Stimulated activated CD4-positive, alpha-beta T cell treated with anti-CD3 and anti-CD28 coated beads, Interleukin-2, amount 100 ng/mL, for 4 hours (primary cell): ENCODE data around the gene RNF148.

ENCODE experiments used
- DNase-seq: peaks from one replicate; pipeline ENCODE4 v3.0.0-alpha.2; 2020; ENCODE audit warnings: low read depth

The RNF148 gene, protein sequence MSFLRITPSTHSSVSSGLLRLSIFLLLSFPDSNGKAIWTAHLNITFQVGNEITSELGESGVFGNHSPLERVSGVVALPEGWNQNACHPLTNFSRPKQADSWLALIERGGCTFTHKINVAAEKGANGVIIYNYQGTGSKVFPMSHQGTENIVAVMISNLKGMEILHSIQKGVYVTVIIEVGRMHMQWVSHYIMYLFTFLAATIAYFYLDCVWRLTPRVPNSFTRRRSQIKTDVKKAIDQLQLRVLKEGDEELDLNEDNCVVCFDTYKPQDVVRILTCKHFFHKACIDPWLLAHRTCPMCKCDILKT

DNA sequence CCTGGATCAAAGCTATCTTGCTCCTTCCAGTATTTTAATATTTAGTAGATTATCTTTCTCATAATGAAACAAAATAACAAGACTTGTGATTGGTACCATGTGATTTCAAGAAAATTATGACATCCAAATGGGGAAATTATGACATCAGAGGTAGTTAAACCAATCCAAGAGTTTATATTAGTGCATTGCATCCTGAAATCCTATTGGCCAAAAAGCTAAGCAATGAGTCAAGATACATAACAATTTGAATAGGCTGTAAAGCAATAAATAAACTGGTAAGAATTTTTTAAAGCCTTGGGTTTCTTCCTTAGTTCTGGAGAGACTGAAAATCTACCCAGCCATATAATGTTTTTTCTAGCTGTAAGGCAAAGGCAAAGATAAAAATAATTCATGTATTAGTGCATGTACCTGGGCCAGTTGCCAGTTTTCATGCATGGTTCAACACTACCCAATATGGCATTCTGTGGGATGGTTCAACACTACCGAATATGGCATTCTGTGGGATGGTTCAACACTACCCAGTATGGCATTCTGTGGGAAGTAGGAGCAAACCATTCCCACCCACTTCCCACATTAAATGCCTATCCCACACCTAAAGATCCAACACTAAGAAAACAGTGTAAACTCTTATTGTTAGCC, at the start of gene RNF148:
Gene RNF148 (minus strand): TSS at position 51 of the 639 bp plus-strand sequence. CDS start 172 bp downstream, outside the sequence.
- no peak for DNase-seq

DNA sequence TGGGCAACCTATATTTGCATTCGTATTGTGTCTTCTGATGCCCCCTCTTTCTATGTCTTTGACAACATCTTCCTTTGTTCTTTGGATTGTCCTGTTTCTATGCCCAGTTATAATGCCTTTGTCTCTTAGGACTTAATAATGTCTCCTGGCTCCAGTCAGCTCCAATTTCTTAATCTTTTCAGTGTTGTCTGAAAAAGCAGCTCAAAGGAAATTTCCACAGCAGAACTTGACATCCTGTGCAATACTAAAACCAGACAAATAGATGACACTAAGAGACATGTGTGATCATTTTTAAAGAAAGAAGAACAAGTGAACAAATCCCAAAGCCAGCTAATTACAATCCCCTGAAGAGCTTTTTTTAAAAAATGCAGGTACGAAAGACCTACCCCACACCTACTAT, 47.7 kb upstream of the RNF148 start:
- no peak for DNase-seq

DNA sequence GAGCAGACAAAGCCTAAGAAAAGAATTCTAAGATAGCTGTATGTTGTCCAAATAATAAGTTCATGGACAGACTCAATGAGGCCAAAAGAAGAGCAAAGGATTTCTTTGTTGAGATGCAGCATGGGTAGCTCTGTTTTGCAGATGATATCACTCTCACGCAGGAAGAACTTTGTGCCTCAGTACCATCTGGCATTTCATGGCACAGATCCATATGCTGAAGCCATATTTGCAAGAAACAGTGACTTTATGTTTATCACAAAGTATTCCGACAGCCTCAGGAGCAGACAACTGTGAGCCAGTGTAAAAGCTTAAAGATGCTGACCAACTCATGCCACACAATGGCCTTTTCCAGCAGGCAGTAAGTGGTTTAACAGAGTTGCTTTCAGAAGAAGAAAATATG, 45.5 kb upstream of the RNF148 start:
- DNase-seq, result no peak

DNA sequence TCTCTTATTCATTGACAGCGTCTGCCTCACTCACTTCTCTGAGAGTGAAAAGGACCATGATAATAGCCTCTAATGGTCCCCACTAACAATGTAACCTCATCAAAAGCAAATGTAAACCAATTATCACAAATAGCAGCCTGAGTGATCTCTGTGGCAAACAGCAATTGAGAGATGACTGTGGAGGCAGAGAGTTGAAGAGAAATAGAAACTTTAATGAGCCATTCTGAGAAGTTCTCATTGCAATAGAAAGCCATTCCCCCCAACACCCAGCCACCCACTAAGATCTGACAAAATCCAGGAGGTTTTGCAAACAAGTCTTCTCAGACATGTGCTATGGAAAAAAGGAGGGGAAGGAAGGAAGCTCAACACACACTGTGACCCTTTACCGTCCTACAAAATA, 44.2 kb upstream of the RNF148 start:
- DNase-seq, result no peak

DNA sequence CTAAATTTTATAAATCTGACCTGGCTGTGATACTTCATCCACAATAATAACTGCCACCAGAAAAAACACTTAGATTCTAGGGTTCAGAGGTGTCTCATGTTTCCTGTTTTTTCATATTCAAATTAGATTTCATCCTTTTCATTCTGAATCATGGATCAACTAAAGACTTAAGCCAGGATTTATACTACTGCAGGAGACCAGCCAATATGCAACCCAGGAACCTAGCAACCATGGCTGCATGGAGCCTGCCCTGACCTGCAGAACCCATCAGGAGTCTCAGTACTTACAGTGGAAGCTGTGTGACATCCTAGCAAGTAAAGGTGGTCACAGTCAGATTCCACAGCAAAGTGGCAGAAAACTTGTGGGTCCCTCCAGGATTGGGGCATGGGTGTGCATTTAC, 40.5 kb upstream of the RNF148 start:
- DNase-seq, result no peak

DNA sequence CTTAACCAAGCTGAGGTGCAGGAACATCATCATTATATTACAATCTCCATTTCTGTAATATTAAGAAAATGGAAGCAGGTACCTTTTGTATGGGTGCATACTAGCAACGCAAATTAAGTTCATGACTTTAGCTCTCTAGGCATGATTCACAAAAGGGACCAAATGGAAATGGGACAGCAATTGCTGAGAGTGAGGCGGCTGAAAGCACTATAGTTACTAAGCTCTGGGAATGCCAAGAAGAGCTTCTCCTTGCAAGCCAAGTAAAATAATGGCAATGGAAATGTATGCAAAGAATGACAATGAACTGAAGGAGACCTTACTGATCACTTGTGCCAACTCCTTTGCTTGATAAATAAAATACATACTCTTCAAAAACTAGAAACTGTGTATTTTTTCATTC, 36.2 kb upstream of the RNF148 start:
- no peak for DNase-seq

DNA sequence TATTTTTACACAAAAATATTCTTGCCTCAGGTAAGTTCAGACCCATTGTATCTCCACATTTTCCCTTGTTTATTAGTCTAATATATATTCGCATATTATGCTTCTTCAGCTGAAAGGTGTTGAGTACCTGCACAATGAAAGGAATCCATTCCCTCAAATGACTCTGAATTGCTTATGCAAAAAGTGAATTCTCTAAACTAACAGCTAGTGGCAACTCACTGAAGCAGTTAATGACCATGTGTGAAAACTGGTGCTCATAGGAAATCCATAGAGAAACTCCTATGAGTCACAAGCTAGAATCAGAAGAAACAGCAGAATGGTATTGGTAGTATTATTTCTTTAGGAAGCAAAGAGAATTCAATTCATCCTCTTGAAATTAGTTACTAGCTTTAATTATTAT, 33.5 kb upstream of the RNF148 start:
- DNase-seq, result no peak

DNA sequence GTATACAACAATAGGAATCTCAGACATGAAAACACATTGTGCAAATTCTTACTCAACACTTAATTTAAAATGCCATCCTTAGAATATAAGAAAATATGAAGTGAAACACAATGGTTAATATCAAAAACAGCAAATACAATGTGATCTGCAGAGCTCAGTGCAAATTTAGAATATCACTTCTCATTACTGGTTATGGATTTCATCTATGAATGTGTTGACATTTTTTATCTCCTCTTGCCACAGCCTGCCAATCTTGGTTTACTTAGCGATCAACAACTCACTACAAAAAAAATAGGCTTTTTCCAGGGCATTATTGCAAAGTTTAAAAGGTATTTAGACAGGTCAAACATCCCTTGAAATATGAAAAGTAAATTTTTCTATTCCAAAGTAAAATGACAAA, 25.0 kb upstream of the RNF148 start:
- DNase-seq, result no peak

DNA sequence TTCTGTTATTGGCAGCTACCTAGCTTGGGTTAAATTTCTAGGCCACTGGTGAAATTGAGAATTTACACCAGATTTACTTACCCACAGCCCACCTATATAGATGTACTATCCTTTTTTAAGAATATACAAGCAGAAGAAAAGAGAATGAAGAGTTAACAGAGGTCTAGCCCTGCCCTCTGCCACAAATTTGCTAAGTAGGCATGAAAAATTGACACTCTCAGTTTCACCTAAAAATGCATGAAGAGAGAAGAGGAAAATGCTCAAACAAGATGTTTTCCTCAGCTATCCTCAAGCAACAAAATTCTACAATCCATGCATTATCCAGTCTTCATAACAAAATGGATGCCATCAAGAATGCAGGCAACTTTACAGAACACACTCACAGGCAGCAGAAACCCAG, 24.6 kb upstream of the RNF148 start:
- no peak for DNase-seq

DNA sequence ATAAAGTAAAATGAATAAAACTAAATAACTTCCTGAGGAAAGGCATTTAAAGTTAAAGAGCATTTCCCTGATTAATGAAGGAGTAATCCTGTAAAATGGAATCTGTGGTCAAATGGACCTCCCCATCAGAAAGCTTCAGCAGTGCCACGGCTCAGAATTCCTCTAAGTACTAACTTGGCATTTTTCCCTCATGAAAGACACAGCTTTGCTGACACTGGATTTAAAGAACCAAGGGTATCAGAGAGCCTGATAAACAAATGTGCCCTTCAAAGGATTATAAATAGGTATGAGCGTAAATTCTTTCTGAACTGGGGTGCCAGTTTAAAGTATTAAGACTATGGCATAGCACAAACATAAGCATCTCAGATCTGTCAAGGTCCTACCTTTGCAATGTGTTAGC, 24.2 kb upstream of the RNF148 start:
- DNase-seq, result no peak

DNA sequence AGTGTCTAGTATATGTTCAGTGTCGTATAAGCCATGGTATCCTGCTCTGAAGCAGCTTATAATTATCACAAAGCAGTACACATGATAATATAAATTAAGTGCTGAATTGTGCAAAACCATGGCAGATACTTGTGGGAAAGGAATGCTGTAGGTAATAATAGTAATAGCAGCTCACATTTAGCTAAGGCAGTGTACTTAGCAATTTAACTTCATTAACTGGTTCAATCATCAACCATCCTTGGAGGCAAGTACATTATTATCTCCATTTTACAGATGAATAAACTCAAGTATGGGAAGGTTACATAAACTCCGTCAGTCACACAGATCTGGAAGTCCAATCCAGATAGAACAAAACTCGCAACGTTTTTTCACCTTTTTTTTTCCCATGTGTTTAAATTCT, 21.6 kb upstream of the RNF148 start:
- DNase-seq, result no peak

DNA sequence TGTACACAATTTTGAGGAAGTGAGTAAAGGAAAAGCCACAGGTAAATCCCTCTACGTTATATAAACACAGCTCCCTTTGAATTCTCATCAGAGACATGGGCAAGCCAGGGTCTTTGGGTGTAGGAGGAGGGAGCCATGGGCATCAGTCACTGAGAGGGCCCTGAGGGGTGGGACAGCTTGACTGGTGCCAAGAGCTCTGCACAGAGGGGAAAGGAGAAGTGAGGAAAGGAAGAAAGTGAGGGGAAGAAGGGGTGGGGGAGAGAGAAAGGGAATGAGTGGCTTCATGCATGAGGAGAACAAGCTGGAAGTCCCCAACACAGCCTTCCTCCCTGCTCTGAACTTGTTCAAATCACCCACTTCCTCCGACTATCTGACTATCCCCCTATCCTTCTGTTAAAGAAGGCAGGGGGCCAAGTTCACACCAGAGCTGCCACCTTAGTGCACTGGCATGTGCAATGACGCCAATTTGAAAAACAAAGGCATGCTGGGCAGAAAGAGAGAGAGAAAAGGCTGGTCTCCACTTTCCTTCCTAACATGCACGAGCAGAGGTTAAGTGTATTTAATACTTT, 16.4 kb upstream of the RNF148 start:
- DNase-seq, result no peak

DNA sequence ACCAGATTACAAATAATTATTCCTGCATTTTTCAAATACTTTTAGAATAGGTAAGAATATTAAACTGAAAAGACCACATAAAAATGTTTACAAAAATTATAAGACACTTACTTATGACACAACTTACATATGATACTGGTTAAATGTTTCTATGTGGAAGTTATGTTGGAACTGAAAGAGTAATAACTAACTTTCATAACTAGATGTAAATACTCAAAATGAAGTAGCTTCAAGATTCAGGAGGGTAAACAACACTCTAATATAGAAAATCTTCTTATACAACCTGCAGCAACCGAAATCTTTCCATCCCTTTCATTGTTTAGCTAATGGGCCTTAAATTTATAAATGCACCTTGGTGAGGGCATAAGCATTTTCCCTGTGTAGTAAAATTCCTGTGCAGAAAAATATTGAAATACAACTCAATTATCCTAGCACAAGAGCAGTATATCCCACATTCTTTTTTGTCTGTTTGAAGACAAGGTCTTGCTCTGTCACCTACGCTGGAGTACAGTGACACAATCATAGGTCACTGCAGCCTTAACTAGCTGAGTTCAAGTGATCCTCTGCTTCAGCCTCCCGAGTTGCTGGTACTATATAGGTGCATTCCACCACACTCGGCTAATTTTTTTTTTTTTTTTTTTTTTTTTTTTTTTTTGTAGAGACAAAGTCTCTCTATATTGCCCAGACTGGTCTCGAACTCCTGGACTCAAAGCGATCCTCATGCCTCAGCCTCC, 14.8 kb upstream of the RNF148 start:
- DNase-seq, result no peak

DNA sequence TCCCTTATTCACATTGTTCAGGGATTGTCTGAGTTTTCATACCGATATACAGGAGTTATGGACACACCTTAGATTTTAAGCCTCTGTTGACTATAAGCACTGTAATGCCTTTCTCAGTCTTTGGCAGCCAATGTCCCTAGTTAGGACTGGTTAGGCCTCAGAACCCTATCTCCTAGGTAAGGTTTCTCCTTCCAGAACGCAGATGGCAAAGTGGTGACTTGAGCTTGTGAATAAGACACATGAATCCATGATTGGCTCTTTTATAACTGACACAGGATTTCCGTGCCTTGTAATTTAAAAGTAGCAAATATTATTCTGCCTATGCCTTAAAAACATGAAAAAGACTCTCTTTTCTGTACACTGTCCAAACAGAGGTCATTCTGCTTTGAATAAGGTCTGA, 12.5 kb upstream of the RNF148 start:
- DNase-seq, result no peak

DNA sequence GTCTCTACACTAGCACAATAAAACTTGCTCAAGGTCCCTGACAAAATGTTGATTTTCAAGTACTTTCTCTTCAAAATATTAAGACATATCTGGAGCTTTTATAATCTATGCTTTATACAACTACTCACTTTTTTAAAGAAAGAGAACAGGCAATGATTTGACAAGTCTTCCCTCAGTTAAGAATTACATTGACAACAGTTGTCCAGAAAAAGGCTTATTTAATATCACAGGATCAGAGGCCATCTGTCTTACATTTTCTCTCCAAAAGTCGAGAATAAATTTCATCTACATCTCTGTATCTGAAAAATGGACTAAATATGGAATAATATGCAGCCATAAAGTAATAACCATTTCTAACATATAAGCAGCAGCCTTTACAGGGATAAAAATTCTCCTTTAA, 8.2 kb upstream of the RNF148 start:
- DNase-seq, result no peak

DNA sequence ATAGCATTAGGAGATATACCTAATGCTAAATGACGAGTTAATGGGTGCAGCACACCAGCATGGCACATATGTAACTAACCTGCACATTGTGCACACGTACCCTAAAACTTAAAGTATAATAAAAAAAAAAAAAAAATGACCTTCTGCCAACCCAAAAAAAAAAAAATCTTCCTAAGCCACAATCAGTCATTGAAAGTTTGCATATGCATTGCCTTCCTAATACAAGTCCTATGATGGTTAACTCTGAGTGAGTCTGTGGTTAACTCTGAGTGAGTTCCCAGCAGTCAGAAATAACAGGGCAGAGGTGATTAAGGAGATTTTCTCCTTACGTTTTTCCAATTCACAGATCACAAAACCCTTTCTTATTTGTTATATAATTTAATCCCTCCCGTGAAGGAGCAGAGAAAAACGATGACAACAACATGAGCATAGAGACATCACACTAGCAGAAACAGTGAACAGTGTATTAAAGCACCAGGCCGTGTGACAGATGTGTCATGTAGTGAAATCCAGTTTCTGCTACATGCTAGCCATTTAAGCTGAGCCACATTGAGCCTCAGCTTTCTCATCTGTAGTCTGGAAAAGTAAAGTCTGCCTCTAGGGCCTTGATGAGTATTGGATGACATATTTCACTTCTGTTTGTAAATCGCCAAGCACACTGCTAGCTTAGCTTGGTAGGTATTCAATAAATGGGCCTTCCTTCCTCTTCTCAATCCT, 7.4 kb upstream of the RNF148 start:
- no peak for DNase-seq

DNA sequence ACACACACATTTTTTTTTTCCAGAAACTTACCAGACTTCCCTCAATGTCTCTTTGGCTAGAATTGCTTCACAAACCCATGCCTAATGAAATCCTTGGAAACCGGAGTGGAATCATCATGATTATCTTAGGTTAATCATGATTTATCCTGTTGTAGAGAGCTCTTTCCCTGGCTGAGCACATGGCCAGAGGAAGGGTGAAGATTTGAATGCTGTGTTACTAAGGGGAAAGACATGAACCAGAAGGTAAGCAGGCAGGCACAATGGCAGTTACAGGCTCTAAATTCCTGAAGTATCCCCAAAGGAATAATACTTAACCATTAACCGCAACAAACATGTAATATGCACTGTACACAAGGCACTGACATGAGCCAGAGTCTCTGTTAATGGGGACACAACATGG, 4.1 kb upstream of the RNF148 start:
- DNase-seq, result no peak

DNA sequence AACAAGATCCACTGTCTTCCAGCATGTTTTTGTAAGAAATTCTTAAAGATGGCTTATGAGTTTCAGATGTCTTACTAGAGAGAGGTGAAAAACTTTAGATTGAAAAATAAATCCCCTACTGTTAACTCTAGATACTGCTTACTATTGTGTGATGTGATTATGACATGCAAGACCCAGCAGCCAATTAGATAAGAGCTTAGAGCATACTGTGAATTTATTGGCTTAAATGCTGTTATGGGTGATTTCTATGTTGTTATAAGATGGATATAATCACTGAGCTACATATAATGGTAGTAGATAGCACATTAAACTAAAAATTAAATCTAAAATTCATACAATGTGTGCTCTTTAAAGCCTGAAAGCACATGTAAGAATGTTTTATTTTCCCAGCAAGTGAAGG, 3.7 kb downstream of the RNF148 start, which contains the start of gene RNF133:
Gene RNF133 (minus strand): TSS at position 101 of the 400 bp plus-strand sequence. CDS start 199 bp downstream, outside the sequence.
- no peak for DNase-seq

DNA sequence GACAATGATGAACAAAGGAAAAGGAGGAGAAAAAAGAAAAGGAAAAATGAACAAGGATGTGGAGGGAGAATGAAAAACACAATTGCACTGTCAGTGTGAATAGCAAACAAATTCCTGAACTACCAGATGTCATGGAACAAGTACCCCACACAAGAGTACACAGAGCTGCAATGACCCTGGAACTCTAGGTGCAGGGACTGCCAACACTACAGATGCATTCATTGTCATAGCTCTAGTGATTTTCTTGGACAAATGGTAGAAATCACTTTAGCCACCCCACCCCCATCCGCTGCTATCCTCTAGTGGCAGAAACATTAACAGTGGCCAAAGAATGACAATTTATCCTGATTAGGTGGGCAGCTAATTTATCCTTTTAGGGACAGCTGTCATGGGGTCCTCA, 6.9 kb downstream of the RNF148 start:
- no peak for DNase-seq

DNA sequence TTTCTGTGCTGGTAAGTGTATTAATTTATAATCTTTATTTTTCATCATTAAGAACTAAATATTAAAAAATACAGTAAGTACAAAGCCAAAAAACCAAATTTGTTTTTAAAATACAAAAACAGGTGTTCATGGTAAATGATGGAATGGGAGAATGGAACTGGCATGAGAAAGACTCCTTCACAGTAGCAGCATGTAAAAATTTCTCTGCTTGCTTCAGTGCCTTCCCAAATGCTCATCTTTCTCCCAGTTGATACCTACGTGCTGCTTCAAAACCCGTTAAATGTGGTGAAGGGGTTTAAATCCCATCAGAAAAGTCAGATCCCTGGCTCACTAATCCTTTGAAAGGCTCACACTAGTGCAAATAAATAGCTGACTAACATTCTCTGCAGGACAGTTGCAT, 8.0 kb downstream of the RNF148 start:
- no peak for DNase-seq

DNA sequence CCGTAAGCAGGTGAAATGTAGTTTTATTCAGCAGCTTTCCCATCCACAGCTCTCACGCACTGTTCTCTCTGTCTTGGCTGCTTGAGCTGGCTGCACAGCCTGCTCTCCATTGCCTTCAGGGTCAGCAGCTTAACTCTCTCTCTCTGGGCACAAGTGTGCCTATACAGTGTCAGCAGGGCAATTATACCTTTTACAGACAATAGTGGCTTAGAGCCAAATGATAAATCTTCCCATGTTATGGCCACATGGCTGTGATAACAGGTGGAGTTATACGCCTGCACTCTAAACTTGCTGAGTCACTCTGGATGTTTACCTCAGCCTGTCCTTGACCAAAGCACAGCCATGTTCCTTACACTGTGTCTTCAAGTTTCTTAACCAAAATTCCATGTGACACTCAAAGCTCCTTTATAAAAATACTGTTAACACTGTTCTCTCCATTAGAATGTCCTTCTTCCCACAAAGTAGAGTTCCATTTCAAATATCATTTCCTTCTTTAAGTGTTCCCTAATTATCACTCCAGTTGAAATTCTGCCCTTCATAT, 9.9 kb downstream of the RNF148 start:
- no peak for DNase-seq
